KOPT-K1 (cell line): Measurements from ENCODE around the gene CES2.
"Not testable (repeated sequence)": the region's sequence is repeated elsewhere in the genome, so short reads cannot be mapped to it uniquely, and the experiment has no call there.

Experiments
- H3K27ac ChIP-seq: fragments of 200-600 bp; sonication (generic); 2 replicates; pipeline ENCODE4 v1.5.1; 2016; ENCODE audit warnings: antibody characterized with exemption, mild to moderate bottlenecking, low read depth, low read length; ENCODE audit not compliant: poor library complexity, severe bottlenecking
- H3K36me3 ChIP-seq: fragments of 200-600 bp; sonication (generic); 2 replicates; pipeline ENCODE4 v1.5.1; 2017; ENCODE audit warnings: antibody characterized with exemption, mild to moderate bottlenecking, low read length, moderate library complexity; ENCODE audit not compliant: insufficient read depth
- H3K9me3 ChIP-seq: fragments of 200-600 bp; sonication (generic); 2 replicates; pipeline ENCODE4 v1.5.1; 2017; ENCODE audit warnings: antibody characterized with exemption, low read length, mild to moderate bottlenecking; ENCODE audit not compliant: insufficient read depth, poor library complexity, severe bottlenecking

The CES2 gene

GRCh38 chr16:66979011-66979717, 43.8 kb downstream of the CES2 start:
- no peaks in the 10 kb centered on the region for H3K36me3 ChIP-seq
- H3K27ac ChIP-seq = no peak overlapping the region
- H3K9me3 ChIP-seq = no peaks in the 10 kb centered on the region

- Histone ChIP-seq H3K36me3 (no peaks in the 10 kb centered on the region), H3K27ac (no peak overlapping the region), H3K9me3 (no peaks in the 10 kb centered on the region)
Measured at GRCh38 chr16:66983033-66983432, 47.7 kb downstream of the CES2 start.

- Histone ChIP-seq H3K9me3 (no peaks in the 10 kb centered on the region), H3K36me3 (no peaks in the 10 kb centered on the region), H3K27ac (peak overlapping the region; percentile 60)
Measured at GRCh38 chr16:66984892-66985311, 49.6 kb downstream of the CES2 start.

- Histone ChIP-seq H3K36me3 (no peaks in the 10 kb centered on the region), H3K9me3 (no peaks in the 10 kb centered on the region), H3K27ac (no peak overlapping the region)
Measured at GRCh38 chr16:66986559-66986958, 51.2 kb downstream of the CES2 start.

GRCh38 chr16:66988197-66988788, 53.0 kb downstream of the CES2 start, which contains the start of gene CES4A:
TSS of gene CES4A (plus strand) at chr16:66988589. CDS start at chr16:66988773, 184 bp downstream.
- H3K36me3 ChIP-seq = no peaks in the 10 kb centered on the region
- no peak within 1 kb of the TSS for H3K27ac ChIP-seq

GRCh38 chr16:66991545-66992077, 56.3 kb downstream of the CES2 start:
- H3K27ac ChIP-seq = no peak overlapping the region
- no peaks in the 10 kb centered on the region for H3K36me3 ChIP-seq
- H3K9me3 ChIP-seq = no peaks in the 10 kb centered on the region

More at GRCh38 chr16:66988197-66988788, 53.0 kb downstream of the CES2 start, which contains the start of gene CES4A:
- H3K9me3 ChIP-seq = no peaks in the 10 kb centered on the region

- not testable (repeated sequence) for H3K9me3 ChIP-seq, H3K36me3 ChIP-seq, H3K27ac ChIP-seq
Measured at GRCh38 chr16:66993558-66993957, 58.2 kb downstream of the CES2 start.
